H1 (cell line): ENCODE results near the gene RAMP2. TPM values are rescaled to one million over a fixed set of nuclear protein-coding genes. Genes with fewer than 3 reads are reported as not detected.

Source experiments
- CTCF ChIA-PET: fragments of 300-600 bp; sonication (Branson Sonifier 250); formaldehyde crosslinking; loops from one replicate; lab custom pipeline; 2021; ENCODE audit not compliant: partially characterized antibody; lab: Charles Lee
- POLR2A ChIA-PET: fragments of 300-600 bp; sonication (Branson Sonifier 250); formaldehyde crosslinking; loops from one replicate; lab custom pipeline; 2021; ENCODE audit warnings: inconsistent platforms; ENCODE audit not compliant: partially characterized antibody; lab: Charles Lee
- DNase-seq, 2 experiments: peaks; one replicate each; pipeline versions ENCODE4 v3.0.0 to v3.0.0-alpha.2; 2010 to 2022; ENCODE audit warnings: low spot score in 2 of 2, low read depth in 1 of 2, mixed read lengths in 1 of 2
- FAIRE-seq: peaks from 2 replicates; lab custom pipeline; 2011; peaks lifted over from hg19 to GRCh38; lab: Jason Lieb, UNC
- H2AFZ ChIP-seq: 2 replicates; pipeline ENCODE4 v1.8.1; 2012; ENCODE audit warnings: low read length, inconsistent platforms
- H2AK5ac ChIP-seq: 2 replicates; pipeline ENCODE4 v1.6.1; 2013; ENCODE audit warnings: low read depth, low read length
- H2BK120ac ChIP-seq: replicated peaks from 2 replicates; pipeline ENCODE3; 2013; ENCODE audit warnings: low read depth, low read length, inconsistent platforms
- H2BK12ac ChIP-seq: 2 replicates; pipeline ENCODE4 v1.6.1; 2013; ENCODE audit warnings: low read depth, low read length
- H2BK15ac ChIP-seq: 2 replicates; pipeline ENCODE4 v1.6.1; 2013; ENCODE audit warnings: low read length
- H2BK20ac ChIP-seq: 2 replicates; pipeline ENCODE4 v1.6.1; 2013; ENCODE audit warnings: low read length
- H2BK5ac ChIP-seq: 2 replicates; pipeline ENCODE4 v1.6.1; 2013; ENCODE audit warnings: low read depth, low read length
- H3K14ac ChIP-seq: 2 replicates; pipeline ENCODE4 v1.6.1; 2013; ENCODE audit warnings: inconsistent platforms; ENCODE audit not compliant: insufficient read length
- H3K18ac ChIP-seq: 2 replicates; pipeline ENCODE4 v1.6.1; 2013; ENCODE audit warnings: low read length; ENCODE audit errors: extremely low read depth
- H3K23ac ChIP-seq: 2 replicates; pipeline ENCODE4 v1.6.1; 2013; ENCODE audit warnings: inconsistent platforms; ENCODE audit not compliant: insufficient read length
- H3K23me2 ChIP-seq: 2 replicates; pipeline ENCODE4 v1.6.1; 2013; ENCODE audit warnings: low read depth, low read length
- H3K27ac ChIP-seq: 2 replicates; pipeline ENCODE4 v1.6.1; 2011; ENCODE audit warnings: low read depth, low read length, inconsistent platforms
- H3K27me3 ChIP-seq, 4 experiments: replicated peaks in 1 of 4; 1 replicate in 1 of 4; 2 replicates in 3 of 4; pipeline versions ENCODE4 v1.6.1 to v1.8.1; 2011 to 2013; ENCODE audit warnings: low read length in 3 of 4, mild to moderate bottlenecking in 3 of 4, inconsistent platforms in 2 of 4, mixed read lengths in 2 of 4, moderate library complexity in 1 of 4; ENCODE audit not compliant: control insufficient read depth in 3 of 4, insufficient read depth in 3 of 4; ENCODE audit errors: extremely low read depth in 1 of 4
- H3K36me3 ChIP-seq, 4 experiments: 2 replicates each; pipeline versions ENCODE4 v1.6.1 to v1.8.1; 2011 to 2013; ENCODE audit warnings: mild to moderate bottlenecking in 4 of 4, low read length in 3 of 4, moderate library complexity in 2 of 4, control low read depth in 1 of 4, inconsistent platforms in 1 of 4; ENCODE audit not compliant: insufficient read depth in 4 of 4, control insufficient read depth in 2 of 4
- H3K4ac ChIP-seq: replicated peaks from 2 replicates; pipeline ENCODE3; 2013; ENCODE audit warnings: low read length, low read depth, mixed read lengths, inconsistent platforms; ENCODE audit not compliant: insufficient read length
- H3K4me1 ChIP-seq, 4 experiments: replicated peaks in 1 of 4; 1 replicate in 1 of 4; 2 replicates in 3 of 4; pipeline versions ENCODE4 v1.6.1 to v1.8.1; 2011 to 2013; ENCODE audit warnings: low read length in 3 of 4, inconsistent platforms in 2 of 4, mixed read lengths in 1 of 4; ENCODE audit not compliant: insufficient read depth in 4 of 4, control insufficient read depth in 3 of 4
- H3K4me2 ChIP-seq, 2 experiments: 2 replicates each; pipeline versions ENCODE4 v1.6.1 to v1.8.1; 2011 to 2013; ENCODE audit warnings: low read depth in 2 of 2, low read length in 2 of 2, control low read depth in 1 of 2, inconsistent platforms in 1 of 2, mild to moderate bottlenecking in 1 of 2; ENCODE audit not compliant: insufficient read depth in 1 of 2
- H3K4me3 ChIP-seq, 4 experiments: fragments of 200-600, 300-600 bp in 1 of 4; sonication (generic), shearing (Covaris generic), sonication (Bioruptor Twin) in 1 of 4; 2 replicates each; pipeline versions ENCODE4 v1.5.1 to v1.8.1; 2011 to 2016; ENCODE audit warnings: low read length in 4 of 4, low read depth in 3 of 4, control low read depth in 2 of 4, inconsistent platforms in 2 of 4, mild to moderate bottlenecking in 2 of 4, mixed read lengths in 1 of 4, moderate library complexity in 1 of 4; ENCODE audit not compliant: insufficient read depth in 2 of 4; ENCODE audit errors: extremely low read depth in 1 of 4
- H3K56ac ChIP-seq: replicated peaks from 2 replicates; pipeline ENCODE3; 2013; ENCODE audit warnings: low read depth, mild to moderate bottlenecking, mixed read lengths, low read length, inconsistent platforms; ENCODE audit not compliant: insufficient read length
- H3K79me1 ChIP-seq: 2 replicates; pipeline ENCODE4 v1.6.1; 2013; ENCODE audit warnings: low read depth, low read length, control low read depth
- H3K79me2 ChIP-seq, 2 experiments: 2 replicates each; pipeline versions ENCODE4 v1.6.1 to v1.8.1; 2012 to 2013; ENCODE audit warnings: low read length in 2 of 2, mild to moderate bottlenecking in 2 of 2, inconsistent platforms in 1 of 2; ENCODE audit not compliant: insufficient read depth in 2 of 2, control insufficient read depth in 1 of 2
- H3K9ac ChIP-seq, 4 experiments: replicated peaks in 1 of 4; 1 replicate in 1 of 4; 2 replicates in 3 of 4; pipeline versions ENCODE4 v1.6.1 to v1.8.1; 2011 to 2013; ENCODE audit warnings: low read depth in 3 of 4, low read length in 3 of 4, control low read depth in 2 of 4, mild to moderate bottlenecking in 2 of 4, moderate library complexity in 2 of 4, inconsistent platforms in 1 of 4; ENCODE audit errors: extremely low read depth in 1 of 4
- H3K9me3 ChIP-seq, 2 experiments: 2 replicates each; pipeline versions ENCODE4 v1.6.1 to v1.8.1; 2012 to 2013; ENCODE audit warnings: mild to moderate bottlenecking in 2 of 2, moderate library complexity in 2 of 2, control low read depth in 1 of 2, inconsistent platforms in 1 of 2, low read depth in 1 of 2, low read length in 1 of 2, mixed read lengths in 1 of 2; ENCODE audit not compliant: insufficient read depth in 2 of 2
- H4K20me1 ChIP-seq, 2 experiments: replicated peaks in 1 of 2; 2 replicates each; pipeline versions ENCODE3 to v1.8.1; 2011 to 2013; ENCODE audit warnings: inconsistent platforms in 2 of 2, low read length in 2 of 2, mild to moderate bottlenecking in 1 of 2; ENCODE audit not compliant: insufficient read depth in 2 of 2, control insufficient read depth in 1 of 2
- H4K5ac ChIP-seq: 2 replicates; pipeline ENCODE4 v1.6.1; 2013; ENCODE audit warnings: low read length, low read depth, mixed read lengths, inconsistent platforms; ENCODE audit not compliant: insufficient read length
- H4K8ac ChIP-seq: 2 replicates; pipeline ENCODE4 v1.8.0; 2013; ENCODE audit warnings: mild to moderate bottlenecking, moderate library complexity, low read length, inconsistent platforms; ENCODE audit not compliant: insufficient read depth; ENCODE audit errors: extremely low read depth
- H4K91ac ChIP-seq: replicated peaks from 2 replicates; pipeline ENCODE3; 2013; ENCODE audit warnings: low read length, mixed read lengths, inconsistent platforms; ENCODE audit not compliant: insufficient read length
- BACH1 ChIP-seq: IDR thresholded peaks from 2 replicates; pipeline ENCODE4 v1.6.1; 2012; ENCODE audit warnings: low read length, improper control_type of control experiment
- CBX8 ChIP-seq: fragments of 300-800, 300-1000 bp; sonication (generic); IDR thresholded peaks from 2 replicates; pipeline ENCODE4 v1.7.1; 2016; ENCODE audit warnings: low read depth, low read length, borderline replicate concordance
- CTBP2 ChIP-seq: IDR thresholded peaks from 2 replicates; pipeline ENCODE4 v1.7.0; 2011; ENCODE audit warnings: borderline replicate concordance, mild to moderate bottlenecking, moderate library complexity, mixed read lengths, low read length; ENCODE audit not compliant: insufficient read depth, insufficient read length
- EGR1 ChIP-seq: IDR thresholded peaks from 2 replicates; pipeline ENCODE4 v1.6.1; 2011; ENCODE audit warnings: low read depth, low read length, borderline replicate concordance
- HDAC6 ChIP-seq: IDR thresholded peaks from one replicate; pipeline ENCODE4 v1.7.1; 2012; ENCODE audit warnings: low read depth, mild to moderate bottlenecking, inconsistent platforms, low read length, moderate library complexity
- JUN ChIP-seq: IDR thresholded peaks from 2 replicates; pipeline ENCODE4 v1.6.1; 2011; ENCODE audit warnings: low read depth, mild to moderate bottlenecking, improper control_type of control experiment, low read length
- KDM1A ChIP-seq: fragments of 200-600, 300-600 bp; sonication (generic); IDR thresholded peaks from 2 replicates; pipeline ENCODE4 v1.7.1; 2016; ENCODE audit warnings: mild to moderate bottlenecking, low read length, borderline replicate concordance
- MAFK ChIP-seq: IDR thresholded peaks from 2 replicates; pipeline ENCODE4 v1.6.1; 2012; ENCODE audit warnings: low read depth, mild to moderate bottlenecking, improper control_type of control experiment, low read length
- NANOG ChIP-seq: IDR thresholded peaks from 2 replicates; pipeline ENCODE4 v1.6.1; 2011; ENCODE audit warnings: low read length, low read depth, mild to moderate bottlenecking, inconsistent platforms; ENCODE audit not compliant: insufficient read depth, poor library complexity, severe bottlenecking
- POU5F1 ChIP-seq: IDR thresholded peaks from 2 replicates; pipeline ENCODE4 v1.6.1; 2011; ENCODE audit warnings: low read depth, mild to moderate bottlenecking, low read length, moderate library complexity
- SIRT6 ChIP-seq: IDR thresholded peaks from one replicate; pipeline ENCODE4 v1.7.1; 2012; ENCODE audit warnings: low read length, inconsistent platforms
- SUZ12 ChIP-seq: fragments of 200-600 bp; sonication (generic); IDR thresholded peaks from 2 replicates; pipeline ENCODE4 v1.6.1; 2012; ENCODE audit warnings: mild to moderate bottlenecking, inconsistent platforms, low read length, moderate library complexity, mixed read lengths
- ZNF274 ChIP-seq: IDR thresholded peaks from 2 replicates; pipeline ENCODE4 v1.7.0; 2012; ENCODE audit warnings: low read length, borderline replicate concordance; ENCODE audit errors: extremely low read depth
- WGBS, 2 experiments: shearing (Covaris generic) in 1 of 2; methylation state at CpG; one replicate each; pipeline versions ENCODE4 v1.1.6 to v1.1.7; 2013 to 2015; ENCODE audit warnings: low lambda C conversion rate in 2 of 2, mixed read lengths in 2 of 2, inconsistent platforms in 1 of 2, low coverage in 1 of 2, missing lambda C conversion rate in 1 of 2; ENCODE audit not compliant: insufficient replicate concordance in 2 of 2, insufficient coverage in 1 of 2, insufficient read length in 1 of 2; ENCODE audit errors: extremely low coverage in 1 of 2, missing lambda C conversion rate in 1 of 2; 5-methylcytosine and 5-hydroxymethylcytosine counted together
- polyA plus RNA-seq, 7 experiments: library from polyadenylated mRNA; depleted of rRNA in 3 of 7; stranded (reverse) in 5 of 7; unstranded in 2 of 7; fragments of >200 nt in 5 of 7; fragments of 200-250 nt in 2 of 7; gene quantifications; 1 replicate in 5 of 7; 2 replicates in 1 of 7; 4 replicates in 1 of 7; pipeline versions ENCODE4 v1.2.1 to v1.2.3, GENCODE V29; 2011 to 2013; ENCODE audit warnings: missing spikeins in 2 of 7, mixed read lengths in 2 of 7
- total RNA-seq: library from RNA; stranded (reverse); fragmentation: NEBNext Ultra II Directional; extraction: Animal tissue kit (Norgen Biotek cat#: 25700); gene quantifications from 2 replicates; pipeline ENCODE4 v1.2.1, GENCODE V29; 2021
- TF ChIP-seq, protein P1 (sequence below): IDR thresholded peaks from 2 replicates; pipeline ENCODE4 v1.6.1; 2012; ENCODE audit warnings: inconsistent platforms

The RAMP2 gene
- total and polyA plus RNA-seq, 2 of the 8 experiments (the other 6 are each of a cell fraction or from before 2014, with no cell fraction given), result 13.4 to 41.7 TPM

DNA sequence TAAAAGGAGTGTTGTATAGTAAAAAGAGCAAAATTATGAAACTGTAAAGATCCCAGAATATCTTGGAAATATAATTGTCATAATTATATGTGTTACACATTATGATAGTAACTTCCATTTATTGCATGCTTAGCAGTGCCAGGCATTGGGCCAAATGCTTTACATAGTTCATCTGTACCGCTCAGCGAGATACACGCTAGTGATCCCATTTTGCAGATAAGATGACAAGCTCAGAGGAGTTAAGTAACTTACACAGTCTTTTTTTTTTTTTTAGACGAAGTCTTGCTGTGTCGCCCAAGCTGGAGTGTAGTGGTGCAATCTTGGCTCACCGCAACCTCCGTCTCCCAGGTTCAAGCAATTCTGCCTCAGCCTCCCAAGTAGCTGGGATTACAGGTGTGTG lies 9.4 kb upstream of the RAMP2 start:
- Histone ChIP-seq H4K91ac (no peak overlapping the region), H4K20me1 (no peaks in the 10 kb centered on the region), H3K9ac (no peak overlapping the region), H2BK20ac (no peak overlapping the region), H3K27ac (no peak overlapping the region), H3K4me3 (no peak overlapping the region), H2BK15ac (no peak overlapping the region), H3K23me2 (no peaks in the 10 kb centered on the region), H3K4me2 (no peak overlapping the region), H2BK120ac (no peak overlapping the region), H3K27me3 (no peaks in the 10 kb centered on the region; a peak in 2 of 7 replicates), H2AFZ (no peak overlapping the region), H3K9me3 (no peaks in the 10 kb centered on the region), H3K79me1 (no peaks in the 10 kb centered on the region), H2AK5ac (no peak overlapping the region), H2BK12ac (no peak overlapping the region), H3K36me3 (no peaks in the 10 kb centered on the region), H3K23ac (no peak overlapping the region), H3K79me2 (no peaks in the 10 kb centered on the region), H3K18ac (no peak overlapping the region), H4K5ac (no peak overlapping the region), H3K4ac (no peak overlapping the region), H3K4me1 (peaks cover 0 to 3% (median under 1%) of the 10 kb centered on the region in 4 experiments; a peak in 2 of 7 replicates), H2BK5ac (no peak overlapping the region), H4K8ac (no peak overlapping the region), H3K56ac (no peak overlapping the region), H3K14ac (no peak overlapping the region)
- FAIRE-seq (no peak), DNase-seq (no peak)
- 92% methylated on average over 7 of the region's 7 CpGs; no CpG with 5 or more reads in 1 of the 2 experiments for WGBS, 2 experiments
- CTCF ChIA-PET, result interaction anchor here (0.6 to 10.0 kb wide), 5 partner anchors 10 to 172 kb away, joined by 3 to 81 read pairs (median 3); partner anchors contain the start of genes CNTD1 and RAMP2
- POLR2A ChIA-PET, result interaction anchor here (1.0 to 6.6 kb wide), 2 partner anchors 10 to 69 kb away, joined by 4 to 46 read pairs; partner anchors contain the start of gene RAMP2
- TF ChIP-seq BACH1, result no peak
- no peak for TF ChIP-seq POU5F1
- TF ChIP-seq NANOG, result no peak
- TF ChIP-seq, protein P1, sequence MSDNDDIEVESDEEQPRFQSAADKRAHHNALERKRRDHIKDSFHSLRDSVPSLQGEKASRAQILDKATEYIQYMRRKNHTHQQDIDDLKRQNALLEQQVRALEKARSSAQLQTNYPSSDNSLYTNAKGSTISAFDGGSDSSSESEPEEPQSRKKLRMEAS, result no peak
- TF ChIP-seq ZNF274, result no peak
- no peak for TF ChIP-seq CTBP2
- no peak for TF ChIP-seq EGR1
- no peak for TF ChIP-seq SUZ12
- no peak for TF ChIP-seq JUN
- TF ChIP-seq SIRT6, result no peak
- no peak for TF ChIP-seq CBX8
- no peak for TF ChIP-seq MAFK
- TF ChIP-seq KDM1A, result no peak
- no peak for TF ChIP-seq HDAC6
